Neural cell (in vitro differentiated cells): ENCODE results near the gene NFATC3. TPM values are rescaled to one million over a fixed set of nuclear protein-coding genes. Genes with fewer than 3 reads are reported as not detected.
"Not testable (repeated sequence)": the region's sequence is repeated elsewhere in the genome, so short reads cannot be mapped to it uniquely, and the experiment has no call there.

Experiments
- H2AFZ ChIP-seq: fragments of 200-600, 300-800 bp; sonication (generic), shearing (Covaris generic); 2 replicates; pipeline ENCODE4 v1.6.0; 2014; ENCODE audit warnings: low read depth, mild to moderate bottlenecking, antibody characterized with exemption, low read length, moderate library complexity
- H3F3A ChIP-seq: fragments of 200-600 bp; shearing (Covaris generic); 2 replicates; pipeline ENCODE4 v1.6.1; 2016; ENCODE audit warnings: mild to moderate bottlenecking, moderate library complexity, mixed read lengths, antibody characterized with exemption, low read length; ENCODE audit not compliant: insufficient read depth, poor library complexity, severe bottlenecking
- H3K27ac ChIP-seq: fragments of 200-600, 300-800 bp; sonication (generic), shearing (Covaris generic); 2 replicates; pipeline ENCODE4 v1.5.1; 2014; ENCODE audit warnings: mild to moderate bottlenecking, low read length, moderate library complexity
- H3K27me3 ChIP-seq: fragments of 300-800, 200-600 bp; sonication (generic), shearing (Covaris generic); 2 replicates; pipeline ENCODE4 v1.6.0; 2014; ENCODE audit warnings: mild to moderate bottlenecking, low read depth, low read length, moderate library complexity; ENCODE audit not compliant: insufficient read depth
- H3K36me3 ChIP-seq: fragments of 300-800, 200-600 bp; sonication (generic), shearing (Covaris generic); 2 replicates; pipeline ENCODE4 v1.5.1; 2014; ENCODE audit warnings: mild to moderate bottlenecking, antibody characterized with exemption, low read length, moderate library complexity; ENCODE audit not compliant: insufficient read depth
- H3K4me2 ChIP-seq: fragments of 300-800, 200-600 bp; sonication (generic), shearing (Covaris generic); 2 replicates; pipeline ENCODE4 v1.6.0; 2014; ENCODE audit warnings: mild to moderate bottlenecking, low read length
- H3K4me3 ChIP-seq: fragments of 300-800, 200-600 bp; sonication (generic), shearing (Covaris generic); 2 replicates; pipeline ENCODE4 v1.5.1; 2014; ENCODE audit warnings: mild to moderate bottlenecking, low read length, moderate library complexity
- H3K79me2 ChIP-seq: fragments of 200-600 bp; shearing (Covaris generic); replicated peaks from 2 replicates; pipeline ENCODE4 v1.6.0; 2014; ENCODE audit warnings: mild to moderate bottlenecking, low read length, moderate library complexity; ENCODE audit not compliant: insufficient read depth
- H3K9ac ChIP-seq: fragments of 300-800, 200-600 bp; sonication (generic), shearing (Covaris generic); 2 replicates; pipeline ENCODE4 v1.6.1; 2016; ENCODE audit warnings: mild to moderate bottlenecking, low read length, mixed read lengths
- H3K9me2 ChIP-seq: fragments of 200-600 bp; shearing (Covaris generic); 2 replicates; pipeline ENCODE4 v1.6.1; 2016; ENCODE audit warnings: mild to moderate bottlenecking, low read length, mixed read lengths; ENCODE audit not compliant: insufficient read depth
- H3K9me3 ChIP-seq: fragments of 200-600, 300-800 bp; sonication (generic), shearing (Covaris generic); 2 replicates; pipeline ENCODE4 v1.6.1; 2016; ENCODE audit warnings: mild to moderate bottlenecking, mixed run types, low read length, moderate library complexity, mixed read lengths
- H4K20me1 ChIP-seq: fragments of 200-600 bp; shearing (Covaris generic); 2 replicates; pipeline ENCODE4 v1.6.1; 2016; ENCODE audit warnings: mild to moderate bottlenecking, mixed run types; ENCODE audit not compliant: insufficient read depth
- CTCF ChIP-seq: fragments of 450-650 bp; IDR thresholded peaks from 2 replicates; pipeline ENCODE4 v1.5.1; 2014; ENCODE audit warnings: antibody characterized with exemption, mild to moderate bottlenecking, moderate library complexity; ENCODE audit not compliant: poor library complexity, severe bottlenecking
- EP300 ChIP-seq: fragments of 450-650 bp; conservative IDR thresholded peaks from 2 replicates; pipeline ENCODE4 v1.6.1; 2014; ENCODE audit warnings: antibody characterized with exemption, mild to moderate bottlenecking, moderate library complexity; ENCODE audit not compliant: poor library complexity, severe bottlenecking
- EZH2 ChIP-seq: fragments of 200-600, 300-800 bp; shearing (Covaris generic), sonication (generic); IDR thresholded peaks from 2 replicates; pipeline ENCODE4 v1.6.1; 2014; ENCODE audit warnings: antibody characterized with exemption, low read length, borderline replicate concordance, mild to moderate bottlenecking; ENCODE audit not compliant: insufficient read depth, poor library complexity, severe bottlenecking
- MXI1 ChIP-seq: fragments of 450-650 bp; conservative IDR thresholded peaks from 2 replicates; pipeline ENCODE4 v1.6.1; 2014; ENCODE audit warnings: antibody characterized with exemption, mild to moderate bottlenecking; ENCODE audit not compliant: poor library complexity, severe bottlenecking
- POLR2AphosphoS5 ChIP-seq: IDR thresholded peaks from 2 replicates; pipeline ENCODE4 v1.6.1; 2012
- RAD21 ChIP-seq: fragments of 450-650 bp; conservative IDR thresholded peaks from 2 replicates; pipeline ENCODE4 v1.6.1; 2014; ENCODE audit warnings: antibody characterized with exemption, mild to moderate bottlenecking, moderate library complexity
- REST ChIP-seq: IDR thresholded peaks from 2 replicates; pipeline ENCODE4 v1.6.1; 2012; ENCODE audit warnings: borderline replicate concordance
- SMC3 ChIP-seq: fragments of 450-650 bp; conservative IDR thresholded peaks from 2 replicates; pipeline ENCODE4 v1.6.1; 2014; ENCODE audit warnings: antibody characterized with exemption, mild to moderate bottlenecking, moderate library complexity; ENCODE audit not compliant: poor library complexity
- TAF1 ChIP-seq: IDR thresholded peaks from 2 replicates; pipeline ENCODE4 v1.6.1; 2012; ENCODE audit warnings: low read depth
- polyA plus RNA-seq: library from polyadenylated mRNA; depleted of rRNA; stranded (reverse); fragments of >200 nt; gene quantifications from 2 replicates; pipeline ENCODE4 v1.2.3, GENCODE V29; 2014

NFATC3 gene
- polyA plus RNA-seq, 1 donor from 2014 or later, result 6.2 TPM

DNA sequence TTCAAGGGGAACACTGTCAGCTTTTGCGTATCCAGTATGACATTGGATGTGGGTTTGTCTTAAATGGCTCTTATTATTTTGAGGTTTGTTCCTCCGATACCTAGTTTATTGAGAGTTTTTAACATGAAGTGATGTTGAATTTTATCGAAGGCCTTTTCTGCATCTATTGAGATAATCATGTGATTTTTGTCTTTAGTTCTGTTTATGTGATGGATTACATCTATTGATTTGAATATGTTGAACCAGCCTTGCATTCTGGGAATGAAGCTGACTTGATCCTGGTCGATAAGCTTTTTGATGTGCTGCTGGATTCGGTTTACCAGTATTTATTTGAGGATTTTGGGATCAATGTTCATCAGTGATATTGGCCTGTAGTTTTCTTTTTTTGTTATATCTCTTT is 24.0 kb downstream of the NFATC3 start:
- H3F3A ChIP-seq, H3K27me3 ChIP-seq, H3K9me3 ChIP-seq, H3K27ac ChIP-seq, H2AFZ ChIP-seq, H3K36me3 ChIP-seq, H3K4me2 ChIP-seq, H3K4me3 ChIP-seq, H3K9me2 ChIP-seq, H4K20me1 ChIP-seq, H3K9ac ChIP-seq: not testable (repeated sequence)
- H3K79me2 ChIP-seq, result peaks cover 35% of the 10 kb centered on the region

DNA sequence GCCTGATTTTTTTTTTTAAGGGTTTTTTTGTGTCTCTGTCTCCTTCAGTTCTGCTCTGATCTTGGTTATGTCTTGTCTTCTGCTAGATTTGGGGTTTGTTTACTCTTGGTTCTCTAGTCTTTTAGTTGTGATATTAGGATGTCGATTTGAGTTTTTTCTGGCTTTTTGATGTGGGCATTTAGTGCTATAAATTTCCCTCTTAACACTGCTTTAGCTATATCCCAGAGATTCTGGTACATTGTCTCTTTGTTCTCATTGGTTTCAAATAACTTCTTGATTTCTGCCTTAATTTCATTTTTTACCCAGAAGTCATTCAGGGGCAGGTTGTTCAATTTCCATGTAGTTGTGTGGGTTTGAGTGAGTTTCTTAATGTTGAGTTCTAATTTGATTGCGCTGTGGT is 25.4 kb downstream of the NFATC3 start:
- not testable (repeated sequence) for H3K4me3 ChIP-seq, H4K20me1 ChIP-seq, H3K27ac ChIP-seq, H3K27me3 ChIP-seq, H3F3A ChIP-seq, H2AFZ ChIP-seq, H3K9ac ChIP-seq, H3K9me3 ChIP-seq, H3K4me2 ChIP-seq, H3K9me2 ChIP-seq, H3K36me3 ChIP-seq
- peaks cover 35% of the 10 kb centered on the region for H3K79me2 ChIP-seq

DNA sequence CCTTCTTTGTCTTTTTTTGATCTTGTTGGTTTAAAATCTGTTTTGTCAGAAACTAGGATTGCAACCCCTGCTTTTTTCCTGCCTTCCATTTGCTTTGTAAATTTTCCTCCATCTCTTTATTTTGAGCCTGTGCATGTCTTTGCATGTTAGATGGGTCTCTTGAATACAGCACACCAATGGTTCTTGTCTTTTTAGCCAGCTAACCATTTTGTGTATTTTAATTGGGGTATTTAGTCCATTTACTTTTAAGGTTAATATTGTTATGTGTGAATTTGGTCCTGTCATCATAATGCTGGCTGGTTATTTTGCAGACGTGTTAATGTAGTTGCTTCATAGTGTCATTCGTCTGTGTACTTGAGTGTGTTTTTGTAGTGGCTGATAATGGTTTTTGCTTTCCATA is 26.2 kb downstream of the NFATC3 start:
- H3K79me2 ChIP-seq, result peaks cover 41% of the 10 kb centered on the region
- no peak overlapping the region for H3K4me3 ChIP-seq

GRCh38 chr16:68113059-68113761 is 28.0 kb downstream of the NFATC3 start:
- Histone ChIP-seq H3K27me3 (no peaks in the 10 kb centered on the region), H2AFZ (no peak overlapping the region), H3K79me2 (peaks cover 36% of the 10 kb centered on the region), H3K4me3 (no peak overlapping the region), H3K36me3 (no peaks in the 10 kb centered on the region), H4K20me1 (no peaks in the 10 kb centered on the region), H3K9ac (no peak overlapping the region), H3K9me2 (no peaks in the 10 kb centered on the region), H3K4me2 (no peak overlapping the region), H3K27ac (no peak overlapping the region), H3F3A (no peaks in the 10 kb centered on the region), H3K9me3 (peaks cover 6% of the 10 kb centered on the region)
- TF ChIP-seq REST (no peak), POLR2AphosphoS5 (no peak), EP300 (no peak), MXI1 (no peak), RAD21 (no peak), SMC3 (no peak), CTCF (no peak), TAF1 (no peak), EZH2 (no peak)

More for the DNA sequence above, 26.2 kb downstream of the NFATC3 start:
- Histone ChIP-seq H3K4me2 (no peak overlapping the region), H2AFZ (no peak overlapping the region), H3K9me2 (no peaks in the 10 kb centered on the region), H3K36me3 (no peaks in the 10 kb centered on the region), H3K27me3 (no peaks in the 10 kb centered on the region), H3F3A (no peaks in the 10 kb centered on the region), H3K27ac (no peak overlapping the region), H3K9me3 (peaks cover 6% of the 10 kb centered on the region), H3K9ac (no peak overlapping the region), H4K20me1 (no peaks in the 10 kb centered on the region)
- no peak for TF ChIP-seq RAD21
